PC-3 (cell line): ENCODE data around the gene CPSF4.
"Not testable (repeated sequence)": the region's sequence is repeated elsewhere in the genome, so short reads cannot be mapped to it uniquely, and the experiment has no call there.

ENCODE experiments used
- EZH2 ChIP-seq: fragments of 300-600 bp; sonication (generic); IDR thresholded peaks from one replicate; pipeline ENCODE4 v1.6.1; 2017; ENCODE audit warnings: antibody characterized with exemption, mild to moderate bottlenecking, low read length; ENCODE audit not compliant: unreplicated experiment
- EZH2phosphoT487 ChIP-seq: fragments of 300-600 bp; sonication (generic); IDR thresholded peaks from 2 replicates; pipeline ENCODE4 v1.6.1; 2018; ENCODE audit warnings: mild to moderate bottlenecking, antibody characterized with exemption, low read length, borderline replicate concordance
- TF ChIP-seq, protein P1 (sequence below): fragments of 300-600 bp; sonication (generic); conservative IDR thresholded peaks from 2 replicates; pipeline ENCODE4 v1.5.1; 2017; ENCODE audit warnings: antibody characterized with exemption, low read depth, mild to moderate bottlenecking, low read length

DNA sequence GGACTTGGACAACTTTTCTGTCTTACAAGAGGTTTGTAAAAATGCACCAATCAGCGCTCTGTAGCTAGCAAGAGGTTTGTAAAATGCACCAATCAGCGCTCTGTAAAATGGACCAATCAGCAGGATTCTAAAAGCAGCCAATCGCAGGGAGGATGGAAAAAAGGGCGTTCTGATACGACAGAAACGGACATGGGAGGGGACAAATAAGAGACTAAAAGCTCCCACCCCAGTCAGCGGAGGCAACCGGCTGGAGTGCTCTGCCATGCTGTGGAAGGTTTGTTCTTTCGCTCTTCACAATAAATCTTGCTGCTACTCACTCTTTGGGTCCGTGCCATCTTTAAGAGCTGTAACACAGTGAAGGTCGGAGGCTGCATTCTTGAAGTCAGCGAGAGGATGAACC, 62.5 kb downstream of the CPSF4 start:
- TF ChIP-seq, protein P1, sequence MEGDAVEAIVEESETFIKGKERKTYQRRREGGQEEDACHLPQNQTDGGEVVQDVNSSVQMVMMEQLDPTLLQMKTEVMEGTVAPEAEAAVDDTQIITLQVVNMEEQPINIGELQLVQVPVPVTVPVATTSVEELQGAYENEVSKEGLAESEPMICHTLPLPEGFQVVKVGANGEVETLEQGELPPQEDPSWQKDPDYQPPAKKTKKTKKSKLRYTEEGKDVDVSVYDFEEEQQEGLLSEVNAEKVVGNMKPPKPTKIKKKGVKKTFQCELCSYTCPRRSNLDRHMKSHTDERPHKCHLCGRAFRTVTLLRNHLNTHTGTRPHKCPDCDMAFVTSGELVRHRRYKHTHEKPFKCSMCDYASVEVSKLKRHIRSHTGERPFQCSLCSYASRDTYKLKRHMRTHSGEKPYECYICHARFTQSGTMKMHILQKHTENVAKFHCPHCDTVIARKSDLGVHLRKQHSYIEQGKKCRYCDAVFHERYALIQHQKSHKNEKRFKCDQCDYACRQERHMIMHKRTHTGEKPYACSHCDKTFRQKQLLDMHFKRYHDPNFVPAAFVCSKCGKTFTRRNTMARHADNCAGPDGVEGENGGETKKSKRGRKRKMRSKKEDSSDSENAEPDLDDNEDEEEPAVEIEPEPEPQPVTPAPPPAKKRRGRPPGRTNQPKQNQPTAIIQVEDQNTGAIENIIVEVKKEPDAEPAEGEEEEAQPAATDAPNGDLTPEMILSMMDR, result not testable (repeated sequence)
- TF ChIP-seq EZH2phosphoT487, EZH2: not testable (repeated sequence)
